ENCODE measurements around the gene CKB.

Gene CKB

GRCh38 chr14:103562179-103562428 is 39.5 kb upstream of the CKB start:
- no peak for DNase-seq (ENCODE audit: low read depth, low spot score)
- in situ Hi-C loops (cut with HindIII; ENCODE audit: low sequenced_read_pairs) = no loop called here
- peak overlapping the region; percentile 93 for H3K4me3 ChIP-seq (ENCODE audit: low read depth, low read length)
- TF ChIP-seq CTCF (IDR thresholded peaks at IDR 0.05; ENCODE audit: low read depth, low read length) = no peak

- in situ Hi-C loops (cut with HindIII; ENCODE audit: low sequenced_read_pairs) = no loop called here
- peak; percentile 54 for DNase-seq (ENCODE audit: low read depth, low spot score)
- H3K4me3 ChIP-seq (ENCODE audit: low read depth, low read length) = peak overlapping the region; percentile 93
- TF ChIP-seq CTCF (IDR thresholded peaks at IDR 0.05; ENCODE audit: low read depth, low read length) = no peak
Observed at GRCh38 chr14:103561381-103562178, 39.0 kb upstream of the CKB start.

- in situ Hi-C loops (cut with HindIII; ENCODE audit: low sequenced_read_pairs) = no loop called here
- H3K4me3 ChIP-seq (ENCODE audit: low read depth, low read length) = no peak overlapping the region
- no peak for TF ChIP-seq CTCF (IDR thresholded peaks at IDR 0.05; ENCODE audit: low read depth, low read length)
- DNase-seq (ENCODE audit: low read depth, low spot score) = no peak
Observed at GRCh38 chr14:103560691-103561090, 38.1 kb upstream of the CKB start.

- in situ Hi-C loops (cut with HindIII; ENCODE audit: low sequenced_read_pairs) = no loop called here
- TF ChIP-seq CTCF (IDR thresholded peaks at IDR 0.05; ENCODE audit: low read depth, low read length) = no peak
- no peak for DNase-seq (ENCODE audit: low read depth, low spot score)
- H3K4me3 ChIP-seq (ENCODE audit: low read depth, low read length) = no peak overlapping the region
Observed at GRCh38 chr14:103559766-103560165, 37.1 kb upstream of the CKB start.

GRCh38 chr14:103558071-103558882 is 35.6 kb upstream of the CKB start:
- peak; percentile 70 for DNase-seq (ENCODE audit: low read depth, low spot score)
- in situ Hi-C loops (cut with HindIII; ENCODE audit: low sequenced_read_pairs) = no loop called here
- no peak overlapping the region for H3K4me3 ChIP-seq (ENCODE audit: low read depth, low read length)
- no peak for TF ChIP-seq CTCF (IDR thresholded peaks at IDR 0.05; ENCODE audit: low read depth, low read length)

GRCh38 chr14:103556946-103557758 is 34.5 kb upstream of the CKB start:
- in situ Hi-C loops (cut with HindIII; ENCODE audit: low sequenced_read_pairs) = no loop called here
- TF ChIP-seq CTCF (IDR thresholded peaks at IDR 0.05; ENCODE audit: low read depth, low read length) = no peak
- DNase-seq (ENCODE audit: low read depth, low spot score) = no peak
- H3K4me3 ChIP-seq (ENCODE audit: low read depth, low read length) = no peak overlapping the region

All from astrocyte of the spinal cord (primary cell).